ENCODE measurements around the gene PTRH1. TPM values are rescaled to one million over a fixed set of nuclear protein-coding genes. Genes with fewer than 3 reads are reported as not detected.

The PTRH1 gene
- total and polyA plus RNA-seq, 2 of the 4 experiments (the other 2 are of a cell fraction) = 5.4 to 14.8 TPM

Other genes starting within 250 kb of the PTRH1 start
- 15.8 and 18.9 TPM in 2 replicates for gene STXBP1, start 103.4 kb downstream of the PTRH1 start, total RNA-seq (2012; rRNA removed)
- gene STXBP1, start 103.4 kb downstream of the PTRH1 start, polyA plus RNA-seq (2012; rRNA removed) = 21.7 and 22.6 TPM in 2 replicates
- not detected in 2 replicates for gene CFAP157, start 8.7 kb downstream of the PTRH1 start, total RNA-seq (2012; rRNA removed)
- gene CFAP157, start 8.7 kb downstream of the PTRH1 start, polyA plus RNA-seq (2012; rRNA removed) = 0.04 TPM in 1 of 2 replicates, not detected in the other
- not detected in 2 replicates for gene TTC16, start 416 bp upstream of the PTRH1 start, total RNA-seq (2012; rRNA removed)
- gene TTC16, start 416 bp upstream of the PTRH1 start, polyA plus RNA-seq (2012; rRNA removed) = 0.02 and 0.03 TPM in 2 replicates
- 0.90 and 1.1 TPM in 2 replicates for gene TOR2A, start 19.6 kb upstream of the PTRH1 start, total RNA-seq (2012; rRNA removed)
- gene TOR2A, start 19.6 kb upstream of the PTRH1 start, polyA plus RNA-seq (2012; rRNA removed) = 12.5 and 12.9 TPM in 2 replicates
- under 0.01 and 0.28 TPM in 2 replicates for gene SH2D3C, start 63.0 kb upstream of the PTRH1 start, total RNA-seq (2012; rRNA removed)
- gene SH2D3C, start 63.0 kb upstream of the PTRH1 start, polyA plus RNA-seq (2012; rRNA removed) = 0.22 and 0.24 TPM in 2 replicates
- gene CDK9, start 70.4 kb upstream of the PTRH1 start, total RNA-seq (2012; rRNA removed) = 28.9 and 30.3 TPM in 2 replicates
- gene CDK9, start 70.4 kb upstream of the PTRH1 start, polyA plus RNA-seq (2012; rRNA removed) = 49.9 and 52.1 TPM in 2 replicates
- gene FPGS, start 87.2 kb upstream of the PTRH1 start, total RNA-seq (2012; rRNA removed) = 43.9 and 45.5 TPM in 2 replicates
- gene FPGS, start 87.2 kb upstream of the PTRH1 start, polyA plus RNA-seq (2012; rRNA removed) = 71.5 and 75.7 TPM in 2 replicates
- 3.6 and 4.2 TPM in 2 replicates for gene ENG, start 139.0 kb upstream of the PTRH1 start, total RNA-seq (2012; rRNA removed)
- gene ENG, start 139.0 kb upstream of the PTRH1 start, polyA plus RNA-seq (2012; rRNA removed) = 73.9 and 83.3 TPM in 2 replicates
- gene AK1, start 162.0 kb upstream of the PTRH1 start, total RNA-seq (2012; rRNA removed) = 44.8 and 51.4 TPM in 2 replicates
- 119 and 126 TPM in 2 replicates for gene AK1, start 162.0 kb upstream of the PTRH1 start, polyA plus RNA-seq (2012; rRNA removed)
- gene ST6GALNAC6, start 183.9 kb upstream of the PTRH1 start, total RNA-seq (2012; rRNA removed) = 35.3 and 35.7 TPM in 2 replicates
- 47.6 and 48.6 TPM in 2 replicates for gene ST6GALNAC6, start 183.9 kb upstream of the PTRH1 start, polyA plus RNA-seq (2012; rRNA removed)
- 11.9 and 12.5 TPM in 2 replicates for gene ST6GALNAC4, start 201.4 kb upstream of the PTRH1 start, total RNA-seq (2012; rRNA removed)
- 32.9 and 42.2 TPM in 2 replicates for gene ST6GALNAC4, start 201.4 kb upstream of the PTRH1 start, polyA plus RNA-seq (2012; rRNA removed)
- 0.28 and 0.36 TPM in 2 replicates for gene PIP5KL1, start 215.1 kb upstream of the PTRH1 start, total RNA-seq (2012; rRNA removed)
- gene PIP5KL1, start 215.1 kb upstream of the PTRH1 start, polyA plus RNA-seq (2012; rRNA removed) = 2.7 and 3.6 TPM in 2 replicates
- 10.8 TPM in 2 replicates for gene DPM2, start 222.2 kb upstream of the PTRH1 start, total RNA-seq (2012; rRNA removed)
- gene DPM2, start 222.2 kb upstream of the PTRH1 start, polyA plus RNA-seq (2012; rRNA removed) = 60.6 and 60.9 TPM in 2 replicates

All from IMR-90 (cell line).